GM12878 (cell line): ENCODE data around the gene SPATA3. TPM values are rescaled to one million over a fixed set of nuclear protein-coding genes. Genes with fewer than 3 reads are reported as not detected.

Experiments
- ATAC-seq: fragments of 200-7000 bp; cut with Tn5 transposase; 3 replicates; pipeline ENCODE4 v1.9.1; 2020; ENCODE audit warnings: mild to moderate bottlenecking, moderate library complexity
- BruUV-seq: library from RNA; stranded (reverse); fragments of 400-500 nt; replicated peaks from 2 replicates; lab custom pipeline; 2021; lab: Mats Ljungman, UMichigan
- CTCF ChIA-PET: fragments of 300-600 bp; sonication (Branson Sonifier 250); formaldehyde crosslinking; extraction: SDS; loops from one replicate; lab custom pipeline; 2021; ENCODE audit warnings: inconsistent platforms; lab: Yijun Ruan, JAX
- POLR2A ChIA-PET: fragments of 350-600 bp; formaldehyde crosslinking; extraction: SDS; loops from one replicate; lab custom pipeline; 2021; ENCODE audit warnings: inconsistent platforms; lab: Charles Lee
- RAD21 ChIA-PET: fragments of 300-600 bp; sonication (Branson Sonifier 250); formaldehyde crosslinking; loops from one replicate; lab custom pipeline; 2023; ENCODE audit warnings: antibody characterized with exemption; ENCODE audit not compliant: unreplicated experiment; lab: Charles Lee
- SMC1A ChIA-PET: fragments of 300-600 bp; sonication (Branson Sonifier 250); formaldehyde crosslinking; loops from one replicate; lab custom pipeline; 2023; ENCODE audit not compliant: unreplicated experiment, uncharacterized antibody; lab: Charles Lee
- DNase-seq: peaks from one replicate; pipeline ENCODE4 v3.0.0-alpha.2; 2011; ENCODE audit warnings: low read depth, low spot score
- FAIRE-seq: peaks from 3 replicates; lab custom pipeline; 2011; peaks lifted over from hg19 to GRCh38; lab: Jason Lieb, UNC
- H2AFZ ChIP-seq: 2 replicates; pipeline ENCODE4 v1.6.0; 2011; ENCODE audit warnings: low read depth, low read length, control low read depth; ENCODE audit not compliant: control insufficient read depth
- H3K27ac ChIP-seq: 2 replicates; pipeline ENCODE4 v1.5.1; 2011; ENCODE audit warnings: control low read depth; ENCODE audit not compliant: control insufficient read depth, insufficient read depth
- H3K27me3 ChIP-seq, 2 experiments: replicated peaks in 1 of 2; 2 replicates each; pipeline versions ENCODE4 v1.6.0 to v1.6.1; 2011; ENCODE audit warnings: low read length in 1 of 2; ENCODE audit not compliant: control insufficient read depth in 2 of 2, insufficient read depth in 2 of 2
- H3K36me3 ChIP-seq, 2 experiments: 2 replicates each; pipeline ENCODE4 v1.5.1; 2011; ENCODE audit warnings: low read length in 1 of 2; ENCODE audit not compliant: control insufficient read depth in 2 of 2, insufficient read depth in 2 of 2
- H3K4me1 ChIP-seq: 2 replicates; pipeline ENCODE4 v1.6.1; 2011; ENCODE audit warnings: mild to moderate bottlenecking, low read length, moderate library complexity, mixed read lengths; ENCODE audit not compliant: control insufficient read depth, insufficient read depth
- H3K4me2 ChIP-seq: 2 replicates; pipeline ENCODE4 v1.6.0; 2011; ENCODE audit warnings: control low read depth; ENCODE audit not compliant: control insufficient read depth, insufficient read depth
- H3K4me3 ChIP-seq: fragments of 200-600 bp; sonication (generic); 2 replicates; pipeline ENCODE4 v1.5.1; 2016
- H3K79me2 ChIP-seq: 2 replicates; pipeline ENCODE4 v1.6.0; 2011; ENCODE audit warnings: low read length; ENCODE audit not compliant: control insufficient read depth, insufficient read depth
- H3K9ac ChIP-seq: 2 replicates; pipeline ENCODE4 v1.8.0; 2011; ENCODE audit warnings: low read length, control low read depth, mixed read lengths; ENCODE audit not compliant: control insufficient read depth, insufficient read depth
- H3K9me3 ChIP-seq: replicated peaks from 3 replicates; pipeline ENCODE4 v1.5.1; 2011; ENCODE audit warnings: mild to moderate bottlenecking, low read length; ENCODE audit not compliant: control insufficient read depth, insufficient read depth
- H4K20me1 ChIP-seq: 2 replicates; pipeline ENCODE4 v1.6.0; 2011; ENCODE audit not compliant: control insufficient read depth, insufficient read depth
- CREM ChIP-seq: IDR thresholded peaks from 2 replicates; pipeline ENCODE4 v1.6.1; 2014; ENCODE audit warnings: antibody characterized with exemption, low read depth
- EED ChIP-seq: sonication (generic); IDR thresholded peaks from 2 replicates; pipeline ENCODE4 v1.6.1; 2016; ENCODE audit warnings: antibody characterized with exemption, low read depth
- EZH2 ChIP-seq: IDR thresholded peaks from 2 replicates; pipeline ENCODE4 v1.6.1; 2012; ENCODE audit warnings: low read depth, mild to moderate bottlenecking, control low read depth, inconsistent platforms, low read length, borderline replicate concordance; ENCODE audit not compliant: control insufficient read depth
- FOXM1 ChIP-seq: IDR thresholded peaks from 2 replicates; pipeline ENCODE4 v1.6.1; 2012; ENCODE audit warnings: low read depth, mild to moderate bottlenecking, inconsistent platforms, low read length, moderate library complexity
- GABPA ChIP-seq: IDR thresholded peaks from 2 replicates; pipeline ENCODE4 v1.6.1; 2014; ENCODE audit warnings: antibody characterized with exemption, low read depth, mild to moderate bottlenecking, inconsistent platforms
- HDAC6 ChIP-seq: fragments of 200-600 bp; sonication (generic); IDR thresholded peaks from one replicate; pipeline ENCODE4 v1.8.0; 2017; ENCODE audit warnings: antibody characterized with exemption; ENCODE audit not compliant: unreplicated experiment
- IKZF2 ChIP-seq, 2 experiments: fragments of 450-650 bp; IDR thresholded peaks; 2 replicates each; pipeline ENCODE4 v1.6.1; 2017; ENCODE audit warnings: mild to moderate bottlenecking in 2 of 2, moderate library complexity in 2 of 2
- POLR2AphosphoS5 ChIP-seq: IDR thresholded peaks from 2 replicates; pipeline ENCODE4 v1.6.1; 2011; ENCODE audit warnings: mild to moderate bottlenecking, low read length, inconsistent platforms
- RUNX3 ChIP-seq: IDR thresholded peaks from 2 replicates; pipeline ENCODE4 v1.6.1; 2012; ENCODE audit warnings: low read length, inconsistent platforms
- SRF ChIP-seq, 2 experiments: IDR thresholded peaks; 2 replicates each; pipeline ENCODE4 v1.6.1; 2011; ENCODE audit warnings: low read depth in 2 of 2, low read length in 2 of 2, mild to moderate bottlenecking in 1 of 2, moderate library complexity in 1 of 2
- STAT3 ChIP-seq: IDR thresholded peaks from 2 replicates; pipeline ENCODE4 v1.6.1; 2011; ENCODE audit warnings: low read depth, low read length, improper control_type of control experiment
- WRNIP1 ChIP-seq: IDR thresholded peaks from 2 replicates; pipeline ENCODE4 v1.6.1; 2011; ENCODE audit warnings: low read depth, low read length, improper control_type of control experiment, borderline replicate concordance
- ZBED1 ChIP-seq: IDR thresholded peaks from 2 replicates; pipeline ENCODE4 v1.6.1; 2016; ENCODE audit warnings: borderline replicate concordance
- WGBS: methylation state at CpG from one replicate; pipeline ENCODE4 v1.1.6; 2016; ENCODE audit warnings: low lambda C conversion rate; ENCODE audit not compliant: insufficient replicate concordance, insufficient coverage; ENCODE audit errors: missing lambda C conversion rate; 5-methylcytosine and 5-hydroxymethylcytosine counted together
- in situ Hi-C: fragments of 300-500 bp; cut with MboI; formaldehyde crosslinking; loops from 9 replicates; pipeline ENCODE4 v1.14.3; 2018; ENCODE audit warnings: mixed read lengths
- intact Hi-C: fragments of 100-400 bp; cut with micrococcal nuclease; formaldehyde crosslinking; loops from one replicate; pipeline ENCODE4 v1.14.2; 2022; ENCODE audit not compliant: unreplicated experiment
- polyA plus RNA-seq, 11 experiments: library from polyadenylated mRNA; depleted of rRNA in 4 of 11; unstranded in 6 of 11; stranded (reverse) in 5 of 11; fragments of >200 nt; fragmentation: Nextera tagmentation in 4 of 11; fragmentation: Illumina TruSeq in 1 of 11; extraction: Ambion mirVana in 4 of 11; extraction: Trizol in 1 of 11; gene quantifications; 1 replicate in 1 of 11; 2 replicates in 10 of 11; pipeline versions ENCODE4 v1.2.1 to v1.2.3, GENCODE V29; 2011 to 2016; ENCODE audit warnings: inconsistent platforms in 2 of 11, missing spikeins in 2 of 11, low read depth in 1 of 11
- total RNA-seq, 4 experiments: library from RNA; depleted of rRNA in 3 of 4; stranded (reverse); fragments of >200 nt in 3 of 4; fragmentation: Illumina TruSeq in 1 of 4; extraction: Trizol in 1 of 4; gene quantifications; 2 replicates each; pipeline versions ENCODE4 v1.2.1 to v1.2.3, GENCODE V29; 2013 to 2021

Gene SPATA3
- total and polyA plus RNA-seq, 10 of the 15 experiments (the other 5 are each of a cell fraction or from before 2014, with no cell fraction given) = not detected

GRCh38 chr2:230975927-230976326, 20.0 kb upstream of the SPATA3 start:
- 19% methylated on average over 11 of the region's 11 CpGs for WGBS
- CTCF ChIA-PET = interaction anchor here (0.8 to 4.8 kb wide), 8 partner anchors 9 to 56 kb away, joined by 4 to 71 read pairs (median 10); partner anchors contain the start of gene GPR55

More at GRCh38 chr2:230975927-230976326, 20.0 kb upstream of the SPATA3 start:
- H3K27me3 ChIP-seq = no peaks in the 10 kb centered on the region
- FAIRE-seq (no peak), ATAC-seq (peak; percentile 1; the same call in 1 of the 3 replicates), DNase-seq (no peak)
- H4K20me1 ChIP-seq = no peaks in the 10 kb centered on the region
- peak overlapping the region; percentile 76 for H3K9ac ChIP-seq
- H3K79me2 ChIP-seq = peaks cover 5% of the 10 kb centered on the region
- in situ Hi-C loops = no loop called here
- TF ChIP-seq CREM (no peak), WRNIP1 (no peak), ZBED1 (no peak), POLR2AphosphoS5 (peak; percentile 7; the same call in 1 of the 2 replicates), EED (0 out of 2 replicates have a peak, but pooled peaks have one; percentile 6), RUNX3 (peak; percentile 71), SRF (IDR thresholded peaks at IDR 0.05; ENCODE audit: low read depth in 2 of 2, low read length in 2 of 2) (no peak), IKZF2 (IDR thresholded peaks at IDR 0.05) (0 out of 4 replicates have a peak, but pooled peaks of 1 of the 2 experiments have one; percentile 8), FOXM1 (peak; percentile 16; the same call in 1 of the 2 replicates), EZH2 (no peak), HDAC6 (no peak), STAT3 (no peak), GABPA (no peak)
- SMC1A ChIA-PET = interaction anchor here (1.2 to 16.2 kb wide), 5 partner anchors 8 to 73 kb away, joined by 3 to 266 read pairs (median 45); partner anchors contain the start of gene GPR55
- RAD21 ChIA-PET = interaction anchor here (1.8 to 6.1 kb wide), 5 partner anchors 9 to 52 kb away, joined by 9 to 114 read pairs (median 18); no protein-coding TSS in a partner anchor
- intact Hi-C loops = loop anchor here (10.0 kb wide), 1 partner anchor 311 kb away; no protein-coding TSS in a partner anchor
- H3K36me3 ChIP-seq = no peaks in the 10 kb centered on the region
- BruUV-seq = no TSS peak
- H3K9me3 ChIP-seq = no peaks in the 10 kb centered on the region
- peaks cover 78% of the 10 kb centered on the region for H3K4me1 ChIP-seq
- H2AFZ ChIP-seq = no peak overlapping the region
- peak overlapping the region; percentile 73 for H3K4me2 ChIP-seq
- POLR2A ChIA-PET = interaction anchor here (3.7 to 10.4 kb wide), 3 partner anchors 9 to 50 kb away, joined by 32 to 192 read pairs (median 60); partner anchors contain the start of gene GPR55
- H3K4me3 ChIP-seq = no peak overlapping the region
- H3K27ac ChIP-seq = peak overlapping the region; percentile 97
